OCI-LY7 (cell line): Measurements from ENCODE around the gene ROPN1L.

Source experiments
- CTCF ChIP-seq: fragments of 200-600 bp; sonication (generic); conservative IDR thresholded peaks from 2 replicates; pipeline ENCODE4 v1.5.1; 2014; ENCODE audit warnings: mild to moderate bottlenecking, antibody characterized with exemption, low read length, moderate library complexity, mixed read lengths
- EZH2phosphoT487 ChIP-seq: fragments of 200-600 bp; sonication (generic); IDR thresholded peaks from 2 replicates; pipeline ENCODE4 v1.6.1; 2018; ENCODE audit warnings: low read depth, borderline replicate concordance, mild to moderate bottlenecking, mixed run types, antibody characterized with exemption, low read length, moderate library complexity, mixed read lengths

GRCh38 chr5:10434392-10434791, 7.3 kb upstream of the ROPN1L start:
- TF ChIP-seq CTCF (no peak), EZH2phosphoT487 (no peak)
